ENCODE results near the gene CFAP74. TPM values are rescaled to one million over a fixed set of nuclear protein-coding genes. Genes with fewer than 3 reads are reported as not detected.
A peak's percentile ranks its signal among the peaks of the same experiment; 100 is the strongest.

The CFAP74 gene
- total and polyA plus RNA-seq, 5 donors from 2014 or later: not detected

DNA sequence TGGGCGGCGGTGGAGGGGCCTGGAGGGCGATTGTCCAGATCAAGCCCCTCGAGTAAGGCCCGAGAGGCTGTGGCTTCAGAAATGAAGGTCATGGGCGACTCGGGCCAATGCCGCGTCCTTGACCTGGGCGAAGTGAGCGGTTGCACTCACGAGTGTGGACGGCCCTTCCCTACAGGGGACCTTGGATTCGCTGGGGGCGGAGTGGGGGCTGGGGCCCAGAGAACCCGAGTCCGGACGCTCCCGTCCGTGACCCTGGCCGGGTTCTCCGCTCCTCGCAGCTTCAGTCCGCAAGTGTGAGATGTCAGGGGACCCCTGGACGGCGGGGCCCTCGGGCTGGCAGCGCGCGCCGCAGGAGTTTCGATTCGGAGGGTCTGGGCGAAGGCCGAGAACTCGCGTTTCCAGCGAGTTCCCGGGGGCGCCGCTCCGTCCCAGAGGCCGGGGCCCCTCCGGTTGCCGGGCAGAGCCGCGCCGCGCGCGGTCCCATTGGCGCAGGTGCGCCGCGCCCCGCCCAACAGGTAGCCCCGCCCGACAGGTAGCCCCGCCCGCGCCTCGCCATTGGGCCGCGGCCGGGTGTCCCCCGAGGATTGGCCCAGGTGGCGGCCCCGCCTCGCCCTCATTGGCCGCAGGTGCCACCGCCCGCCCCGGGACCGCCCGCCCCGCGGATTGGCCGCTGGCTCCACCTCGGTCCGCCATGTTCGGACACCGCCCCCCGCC, 46.3 kb upstream of the CFAP74 start, which contains the start of gene PRKCZ:
TSS of gene PRKCZ (plus strand) at position 694 of the 714 bp plus-strand sequence. CDS start 220 bp downstream, outside the sequence.
- Mint-ChIP-seq H3K36me3 (no peaks in the 10 kb centered on the region), H3K27me3 (peaks cover 5% of the 10 kb centered on the region), H3K27ac (peak within 1 kb of the TSS; percentile 65 to 72 (median 69)), H3K4me1 (peaks cover 0 to 28% (median 14%) of the 10 kb centered on the region in 4 donors), H3K9me3 (no peaks in the 10 kb centered on the region), H3K4me3 (peak within 1 kb of the TSS; percentile 86 to 92 (median 88))
- DNase-seq (peak; percentile 89 to 93 (median 92)), ATAC-seq (ENCODE audit: low read depth in 2 of 2) (peak; percentile 98)
- peak within 1 kb of the TSS; percentile 43 for H3K4me3 ChIP-seq (ENCODE audit: low read depth, low read length)
- H3K9me3 ChIP-seq (ENCODE audit: control insufficient read depth in 2 of 2, low read length in 2 of 2): no peaks in the 10 kb centered on the region
- peak within 1 kb of the TSS; percentile 47 for H3K27ac ChIP-seq (ENCODE audit: insufficient read depth, low read length, poor library complexity, severe bottlenecking)
- H3K4me1 ChIP-seq (ENCODE audit: control insufficient read depth, insufficient read depth, low read length, poor library complexity, severe bottlenecking): peaks cover 32% of the 10 kb centered on the region
- no peaks in the 10 kb centered on the region for H3K36me3 ChIP-seq (ENCODE audit: control insufficient read depth, insufficient read depth, low read length)
- H3K27me3 ChIP-seq (ENCODE audit: control insufficient read depth, insufficient read depth, low read length): no peaks in the 10 kb centered on the region

DNA sequence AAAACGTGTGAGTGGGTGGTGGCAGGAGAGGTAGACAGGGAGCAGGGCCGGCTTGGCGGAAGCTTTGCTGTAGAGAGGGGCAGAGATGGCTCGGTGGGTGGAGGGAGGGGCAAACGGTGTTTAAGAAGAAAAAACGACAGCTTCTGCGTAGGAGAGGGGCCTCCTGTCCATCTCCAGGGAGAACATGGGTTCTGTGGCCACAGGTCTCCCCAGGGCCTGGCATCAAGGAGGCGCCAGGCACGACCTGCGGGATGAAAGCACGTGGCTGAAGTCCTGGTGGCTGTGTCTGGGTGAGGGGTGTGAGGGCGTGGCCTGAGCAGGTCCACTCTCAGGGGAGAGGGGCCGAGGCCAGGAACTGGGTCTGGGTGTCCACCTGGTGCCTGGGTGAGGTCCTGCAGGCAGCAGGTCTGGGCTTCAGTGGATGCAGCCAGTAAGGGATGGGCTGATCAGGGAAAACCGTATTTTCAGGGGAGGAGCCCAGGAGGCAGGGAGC, 45.7 kb upstream of the CFAP74 start:
- Histone ChIP-seq H3K36me3 (ENCODE audit: control insufficient read depth, insufficient read depth, low read length) (no peaks in the 10 kb centered on the region), H3K4me3 (ENCODE audit: low read depth, low read length) (no peak overlapping the region), H3K4me1 (ENCODE audit: control insufficient read depth, insufficient read depth, low read length, poor library complexity, severe bottlenecking) (peaks cover 36% of the 10 kb centered on the region), H3K27me3 (ENCODE audit: control insufficient read depth, insufficient read depth, low read length) (no peaks in the 10 kb centered on the region), H3K9me3 (ENCODE audit: control insufficient read depth in 2 of 2, low read length in 2 of 2) (no peaks in the 10 kb centered on the region), H3K27ac (ENCODE audit: insufficient read depth, low read length, poor library complexity, severe bottlenecking) (no peak overlapping the region)
- no peak for DNase-seq
- H3K27me3 Mint-ChIP-seq: peaks cover 5% of the 10 kb centered on the region
- H3K36me3 Mint-ChIP-seq: no peaks in the 10 kb centered on the region
- H3K4me1 Mint-ChIP-seq: peaks cover 0 to 28% (median 14%) of the 10 kb centered on the region in 4 donors
- H3K27ac Mint-ChIP-seq: peak overlapping the region; percentile 65 to 72 (median 69)
- H3K4me3 Mint-ChIP-seq: peak overlapping the region; percentile 86 to 92 (median 90)
- no peaks in the 10 kb centered on the region for H3K9me3 Mint-ChIP-seq
- ATAC-seq (ENCODE audit: low read depth in 2 of 2): no peak

DNA sequence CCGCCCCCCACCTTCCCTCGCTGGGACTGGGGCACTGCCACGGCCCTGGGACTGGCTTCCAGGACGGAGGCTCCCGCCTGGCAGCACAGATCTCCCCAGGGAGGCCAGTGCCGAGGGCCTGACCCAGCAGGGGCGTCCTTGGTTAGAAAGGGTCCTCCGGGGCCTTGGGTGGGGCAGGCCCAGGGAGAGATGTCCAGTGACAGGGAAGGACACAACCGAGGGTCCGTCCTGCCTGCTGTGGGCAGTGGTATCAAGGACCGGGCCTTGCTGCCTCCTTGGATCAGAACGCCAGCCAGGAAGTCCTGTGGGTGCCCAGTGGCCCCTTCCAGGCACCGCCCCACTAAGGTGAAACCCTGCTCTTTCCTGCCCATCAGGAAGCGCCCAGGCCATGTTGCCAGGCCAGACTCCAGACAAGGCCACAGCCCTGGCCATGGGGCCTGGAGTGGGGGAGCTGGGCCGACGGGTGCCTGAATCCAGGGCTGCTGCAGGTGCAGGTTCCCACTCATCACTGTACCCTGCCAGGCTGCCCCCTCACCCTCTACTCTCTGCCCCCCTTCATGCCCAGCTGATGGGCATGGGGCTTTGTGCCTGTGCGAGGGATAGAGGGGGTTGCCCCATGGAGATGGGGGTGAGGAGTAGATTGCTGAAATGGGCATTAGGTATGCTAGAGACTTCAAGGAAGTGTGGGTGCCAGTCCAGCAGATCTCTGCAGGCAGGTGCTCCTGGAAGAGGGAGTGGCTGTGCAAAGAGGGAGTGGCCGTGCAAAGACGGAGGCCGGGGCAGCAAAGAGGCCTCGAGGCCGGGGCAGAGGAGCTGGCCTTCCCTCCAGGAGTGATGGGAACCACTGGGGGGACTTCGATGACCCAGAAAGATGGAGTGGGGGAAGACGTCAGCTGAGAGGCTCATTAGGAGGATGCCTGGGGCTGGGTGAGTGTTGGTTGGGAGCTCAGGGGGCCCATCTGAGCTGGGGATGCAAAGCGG, 44.5 kb upstream of the CFAP74 start:
- Histone ChIP-seq H3K4me3 (ENCODE audit: low read depth, low read length) (no peak overlapping the region), H3K27me3 (ENCODE audit: control insufficient read depth, insufficient read depth, low read length) (no peaks in the 10 kb centered on the region), H3K4me1 (ENCODE audit: control insufficient read depth, insufficient read depth, low read length, poor library complexity, severe bottlenecking) (peaks cover 36% of the 10 kb centered on the region), H3K9me3 (ENCODE audit: control insufficient read depth in 2 of 2, low read length in 2 of 2) (no peaks in the 10 kb centered on the region), H3K36me3 (ENCODE audit: control insufficient read depth, insufficient read depth, low read length) (no peaks in the 10 kb centered on the region), H3K27ac (ENCODE audit: insufficient read depth, low read length, poor library complexity, severe bottlenecking) (no peak overlapping the region)
- DNase-seq: no peak
- H3K9me3 Mint-ChIP-seq: no peaks in the 10 kb centered on the region
- H3K27me3 Mint-ChIP-seq: peaks cover 5% of the 10 kb centered on the region
- ATAC-seq (ENCODE audit: low read depth in 2 of 2): no peak
- H3K36me3 Mint-ChIP-seq: no peaks in the 10 kb centered on the region
- peaks cover 0 to 31% (median 13%) of the 10 kb centered on the region in 4 donors for H3K4me1 Mint-ChIP-seq
- H3K4me3 Mint-ChIP-seq: peak overlapping the region; percentile 66 to 92 (median 90)
- H3K27ac Mint-ChIP-seq: no peak overlapping the region

DNA sequence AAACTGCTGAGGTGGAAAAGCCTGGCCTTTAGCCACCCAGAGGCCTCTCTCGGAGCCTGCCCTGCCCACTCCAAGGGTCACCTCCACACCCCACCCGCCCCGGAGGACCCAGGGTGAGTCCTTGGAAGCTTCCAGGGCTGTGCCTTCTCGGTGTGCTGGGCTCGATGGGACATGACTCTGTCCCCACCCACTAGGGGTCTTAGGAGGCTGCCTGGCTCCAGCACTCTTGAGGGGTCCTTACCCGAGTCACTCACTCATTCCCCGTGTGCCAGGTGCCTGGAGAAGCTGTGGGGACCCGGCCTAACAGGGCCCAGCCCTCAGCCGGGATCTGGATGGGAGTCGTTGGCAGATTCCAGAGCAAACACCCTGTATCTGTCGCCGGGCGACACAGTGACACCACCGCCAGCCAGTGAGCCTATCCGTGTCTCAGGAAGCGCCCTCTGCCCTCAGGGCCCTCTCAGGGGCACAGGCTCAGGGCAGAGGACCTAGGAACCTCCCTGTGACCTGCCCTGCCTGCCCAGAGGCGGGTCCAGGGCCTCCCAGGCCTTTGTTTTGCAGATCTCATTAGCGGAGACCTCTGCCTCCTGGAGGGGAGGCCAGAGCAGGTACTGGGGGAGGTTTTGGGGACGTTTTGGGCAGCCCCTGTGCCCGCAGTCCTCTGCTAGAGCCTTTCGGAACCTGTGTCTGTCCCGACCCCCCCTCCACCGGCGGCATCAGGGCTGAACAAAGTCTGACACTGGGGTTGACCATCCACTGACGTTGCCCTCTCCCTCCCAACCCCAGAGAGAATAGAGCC, 43.6 kb upstream of the CFAP74 start:
- ATAC-seq (ENCODE audit: low read depth in 2 of 2): no peak
- H3K27me3 Mint-ChIP-seq: peaks cover 5% of the 10 kb centered on the region

DNA sequence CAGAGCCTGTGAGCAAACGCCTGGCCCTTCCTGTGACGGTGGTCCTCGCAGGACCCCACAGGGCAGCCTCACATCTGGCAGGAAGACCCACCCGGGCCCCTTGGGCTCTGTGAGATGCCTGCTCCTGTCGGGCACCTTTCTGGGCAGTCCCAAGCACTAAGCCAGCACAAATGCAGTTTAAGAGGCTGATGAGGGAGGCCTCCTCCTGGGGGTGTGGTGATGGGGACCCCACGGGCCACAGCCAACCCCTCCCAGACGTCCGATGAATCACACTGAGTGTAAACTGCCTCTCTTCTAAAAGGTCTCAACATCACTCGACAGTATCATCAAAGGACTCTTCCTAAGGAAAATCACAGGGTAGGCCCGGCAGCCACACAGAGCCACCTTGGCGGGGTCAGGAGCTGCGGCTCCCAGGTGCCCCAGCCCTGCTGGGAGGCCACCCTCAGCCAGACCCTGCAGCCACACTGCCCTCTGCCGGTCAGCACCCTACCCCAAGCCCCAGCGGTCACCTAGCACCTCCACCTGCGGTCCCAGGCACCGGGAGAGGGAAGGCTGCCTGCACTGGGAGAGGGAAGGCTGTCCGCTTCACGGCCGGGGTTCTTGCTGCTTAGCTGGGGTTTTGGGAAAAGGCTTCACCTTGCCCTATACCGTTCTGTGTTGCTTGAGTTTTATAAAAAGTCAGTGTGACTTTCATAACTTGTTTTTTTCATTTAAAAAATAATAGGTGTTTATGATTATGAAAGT, 42.8 kb upstream of the CFAP74 start:
- no peaks in the 10 kb centered on the region for H3K9me3 Mint-ChIP-seq
- Histone ChIP-seq H3K4me1 (ENCODE audit: control insufficient read depth, insufficient read depth, low read length, poor library complexity, severe bottlenecking) (peaks cover 31% of the 10 kb centered on the region), H3K27ac (ENCODE audit: insufficient read depth, low read length, poor library complexity, severe bottlenecking) (no peak overlapping the region), H3K36me3 (ENCODE audit: control insufficient read depth, insufficient read depth, low read length) (no peaks in the 10 kb centered on the region), H3K9me3 (ENCODE audit: control insufficient read depth in 2 of 2, low read length in 2 of 2) (no peaks in the 10 kb centered on the region), H3K4me3 (ENCODE audit: low read depth, low read length) (no peak overlapping the region), H3K27me3 (ENCODE audit: control insufficient read depth, insufficient read depth, low read length) (no peaks in the 10 kb centered on the region)
- peaks cover 5% of the 10 kb centered on the region for H3K27me3 Mint-ChIP-seq
- no peaks in the 10 kb centered on the region for H3K36me3 Mint-ChIP-seq
- peak overlapping the region in 2 of 4 donors; percentile 38 to 60 for H3K4me3 Mint-ChIP-seq
- no peak overlapping the region for H3K27ac Mint-ChIP-seq
- DNase-seq (peak in 2 of 3 donors; percentile 21 to 24), ATAC-seq (ENCODE audit: low read depth in 2 of 2) (no peak)
- peaks cover 0 to 25% (median 9%) of the 10 kb centered on the region in 4 donors for H3K4me1 Mint-ChIP-seq

More for the DNA sequence above, 43.6 kb upstream of the CFAP74 start:
- Mint-ChIP-seq H3K4me1 (peaks cover 0 to 25% (median 9%) of the 10 kb centered on the region in 4 donors), H3K9me3 (no peaks in the 10 kb centered on the region), H3K36me3 (no peaks in the 10 kb centered on the region), H3K27ac (no peak overlapping the region), H3K4me3 (peak overlapping the region in 2 of 4 donors; percentile 43 to 60)
- Histone ChIP-seq H3K27me3 (ENCODE audit: control insufficient read depth, insufficient read depth, low read length) (no peaks in the 10 kb centered on the region), H3K4me1 (ENCODE audit: control insufficient read depth, insufficient read depth, low read length, poor library complexity, severe bottlenecking) (peaks cover 33% of the 10 kb centered on the region), H3K9me3 (ENCODE audit: control insufficient read depth in 2 of 2, low read length in 2 of 2) (no peaks in the 10 kb centered on the region), H3K4me3 (ENCODE audit: low read depth, low read length) (no peak overlapping the region), H3K36me3 (ENCODE audit: control insufficient read depth, insufficient read depth, low read length) (no peaks in the 10 kb centered on the region), H3K27ac (ENCODE audit: insufficient read depth, low read length, poor library complexity, severe bottlenecking) (no peak overlapping the region)
- no peak for DNase-seq

DNA sequence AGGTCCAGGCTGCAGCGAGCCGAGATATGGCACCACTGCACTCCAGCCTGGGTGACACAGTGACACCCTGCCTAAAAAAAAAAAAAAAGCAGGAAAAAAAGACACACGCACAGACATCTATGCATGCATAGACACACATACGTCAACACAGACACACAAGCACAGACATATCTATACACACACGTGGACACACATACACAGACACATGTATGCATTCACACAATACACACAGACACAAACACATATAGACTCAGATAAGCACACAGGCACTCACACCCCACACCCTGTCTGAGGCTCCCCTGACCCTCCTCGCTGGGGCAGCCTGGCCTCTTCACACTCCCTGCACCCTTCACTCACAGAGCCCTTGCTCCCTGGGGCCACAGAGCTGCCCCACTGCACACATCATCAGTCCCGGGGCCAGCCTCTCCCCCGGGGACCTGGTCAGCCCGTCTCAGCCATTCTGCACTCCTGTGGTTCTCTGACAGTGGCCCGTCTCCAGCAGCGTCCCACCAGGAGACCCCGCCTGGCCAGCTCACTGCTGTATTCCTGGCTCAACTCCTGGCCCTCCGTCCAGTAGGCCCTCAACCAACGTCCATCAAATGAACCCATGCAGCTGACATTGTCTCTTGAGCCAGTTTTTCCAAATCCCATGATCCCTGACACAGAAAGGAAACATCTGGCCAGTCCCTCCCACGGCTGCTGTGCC, 42.0 kb upstream of the CFAP74 start:
- H3K36me3 ChIP-seq (ENCODE audit: control insufficient read depth, insufficient read depth, low read length): no peaks in the 10 kb centered on the region
- no peak for ATAC-seq (ENCODE audit: low read depth in 2 of 2)
- DNase-seq: no peak
- Mint-ChIP-seq H3K27me3 (peaks cover 5% of the 10 kb centered on the region), H3K27ac (no peak overlapping the region), H3K36me3 (no peaks in the 10 kb centered on the region), H3K9me3 (no peaks in the 10 kb centered on the region), H3K4me3 (peak overlapping the region; percentile 53 to 86 (median 55)), H3K4me1 (peaks cover 0 to 25% (median 9%) of the 10 kb centered on the region in 4 donors)
- peaks cover 24% of the 10 kb centered on the region for H3K4me1 ChIP-seq (ENCODE audit: control insufficient read depth, insufficient read depth, low read length, poor library complexity, severe bottlenecking)
- H3K9me3 ChIP-seq (ENCODE audit: control insufficient read depth in 2 of 2, low read length in 2 of 2): no peaks in the 10 kb centered on the region
- H3K4me3 ChIP-seq (ENCODE audit: low read depth, low read length): no peak overlapping the region
- H3K27me3 ChIP-seq (ENCODE audit: control insufficient read depth, insufficient read depth, low read length): no peaks in the 10 kb centered on the region
- H3K27ac ChIP-seq (ENCODE audit: insufficient read depth, low read length, poor library complexity, severe bottlenecking): no peak overlapping the region
